Effector memory CD4-positive, alpha-beta T cell (primary cell): Measurements from ENCODE around the gene OPCML.

ENCODE experiments used
- DNase-seq, 3 donors: peaks; one replicate each; pipeline ENCODE4 v3.0.0-alpha.2; 2020
- H3K27ac ChIP-seq: 2 replicates; pipeline ENCODE4 v1.7.0; 2013; ENCODE audit warnings: mild to moderate bottlenecking, low read length, moderate library complexity; ENCODE audit not compliant: insufficient read depth, poor library complexity, severe bottlenecking
- H3K27me3 ChIP-seq: replicated peaks from 2 replicates; pipeline ENCODE4 v1.7.0; 2013; ENCODE audit warnings: mild to moderate bottlenecking, low read length; ENCODE audit not compliant: insufficient read depth, control insufficient read depth, poor library complexity, severe bottlenecking
- H3K36me3 ChIP-seq: 2 replicates; pipeline ENCODE4 v1.7.0; 2013; ENCODE audit warnings: mild to moderate bottlenecking, low read length, moderate library complexity; ENCODE audit not compliant: control insufficient read depth, insufficient read depth
- H3K4me1 ChIP-seq: 2 replicates; pipeline ENCODE4 v1.7.0; 2013; ENCODE audit warnings: low read length, mild to moderate bottlenecking; ENCODE audit not compliant: control insufficient read depth, insufficient read depth, poor library complexity, severe bottlenecking
- H3K4me3 ChIP-seq: 2 replicates; pipeline ENCODE4 v1.7.0; 2013; ENCODE audit warnings: low read length, low read depth, mild to moderate bottlenecking; ENCODE audit not compliant: insufficient read depth, poor library complexity, severe bottlenecking
- H3K9me3 ChIP-seq: 2 replicates; pipeline ENCODE4 v1.7.0; 2013; ENCODE audit warnings: mild to moderate bottlenecking, low read length, moderate library complexity; ENCODE audit not compliant: control insufficient read depth

Gene OPCML

DNA sequence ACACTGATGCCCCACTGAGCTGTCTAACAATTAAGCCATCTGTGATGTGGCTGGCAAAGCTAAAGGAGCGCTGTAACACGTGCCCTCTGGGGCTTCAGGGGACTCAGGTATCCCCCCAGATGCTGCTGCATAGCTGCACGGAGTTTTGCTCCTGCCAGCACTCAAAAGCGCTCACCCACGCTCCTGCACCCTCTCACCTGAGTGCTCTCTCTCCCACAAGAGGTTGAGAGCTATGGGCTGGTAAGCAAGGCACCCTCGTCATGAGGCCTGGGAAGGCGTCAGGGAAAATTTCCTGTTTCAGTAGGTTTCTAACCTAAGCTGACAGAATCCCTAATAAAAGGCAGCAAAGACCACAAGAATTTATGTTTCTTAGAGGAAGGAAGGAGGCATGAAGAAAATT, 850.3 kb downstream of the OPCML start:
- Histone ChIP-seq H3K27ac (no peak overlapping the region), H3K9me3 (no peaks in the 10 kb centered on the region), H3K4me3 (no peak overlapping the region), H3K4me1 (no peaks in the 10 kb centered on the region), H3K27me3 (no peaks in the 10 kb centered on the region), H3K36me3 (no peaks in the 10 kb centered on the region)
- no peak for DNase-seq

DNA sequence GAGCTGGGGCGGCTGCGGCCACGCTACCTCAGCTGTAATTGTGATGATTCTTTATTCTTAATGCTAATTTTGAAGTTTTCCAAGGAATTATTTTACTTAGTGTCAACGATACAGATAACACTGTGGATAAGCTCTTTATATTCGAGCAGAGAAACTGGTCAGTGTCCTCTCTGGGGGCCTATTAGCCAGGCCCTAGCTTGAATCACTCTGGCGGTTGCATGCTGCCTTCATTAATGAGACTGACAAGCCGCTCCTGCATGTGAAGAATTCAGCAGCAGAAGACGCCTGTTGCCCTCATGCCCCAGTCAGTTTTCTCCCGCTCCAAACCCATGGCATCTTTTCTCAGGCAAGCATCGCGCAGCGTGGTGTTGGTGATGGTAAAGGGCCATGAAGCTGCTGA, 851.7 kb downstream of the OPCML start:
- no peaks in the 10 kb centered on the region for H3K36me3 ChIP-seq
- no peaks in the 10 kb centered on the region for H3K9me3 ChIP-seq
- no peaks in the 10 kb centered on the region for H3K27me3 ChIP-seq
- H3K4me3 ChIP-seq: no peak overlapping the region
- H3K27ac ChIP-seq: no peak overlapping the region
- H3K4me1 ChIP-seq: no peaks in the 10 kb centered on the region
- no peak for DNase-seq

DNA sequence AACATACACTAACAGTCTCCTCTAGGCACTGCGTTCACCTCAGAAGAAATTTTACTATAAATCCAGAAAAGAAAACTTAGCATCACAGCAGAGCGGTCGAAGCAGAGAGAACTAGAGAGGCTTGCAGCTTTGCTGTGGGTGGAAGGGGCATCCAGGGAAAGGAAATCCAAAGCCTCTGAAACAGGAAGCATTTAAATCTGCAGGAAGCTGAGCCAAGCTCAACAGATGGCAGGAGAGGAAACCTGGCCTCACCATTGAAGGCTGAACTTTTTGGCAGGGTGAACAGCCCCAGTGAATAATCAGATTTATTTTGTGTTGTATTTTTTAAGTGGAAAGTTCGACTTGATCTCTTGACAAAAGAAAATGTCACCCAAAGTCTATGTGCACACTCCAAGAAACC, 858.1 kb downstream of the OPCML start:
- DNase-seq: no peak
- Histone ChIP-seq H3K4me1 (no peaks in the 10 kb centered on the region), H3K4me3 (no peak overlapping the region), H3K27ac (no peak overlapping the region), H3K9me3 (no peaks in the 10 kb centered on the region), H3K27me3 (no peaks in the 10 kb centered on the region), H3K36me3 (no peaks in the 10 kb centered on the region)

DNA sequence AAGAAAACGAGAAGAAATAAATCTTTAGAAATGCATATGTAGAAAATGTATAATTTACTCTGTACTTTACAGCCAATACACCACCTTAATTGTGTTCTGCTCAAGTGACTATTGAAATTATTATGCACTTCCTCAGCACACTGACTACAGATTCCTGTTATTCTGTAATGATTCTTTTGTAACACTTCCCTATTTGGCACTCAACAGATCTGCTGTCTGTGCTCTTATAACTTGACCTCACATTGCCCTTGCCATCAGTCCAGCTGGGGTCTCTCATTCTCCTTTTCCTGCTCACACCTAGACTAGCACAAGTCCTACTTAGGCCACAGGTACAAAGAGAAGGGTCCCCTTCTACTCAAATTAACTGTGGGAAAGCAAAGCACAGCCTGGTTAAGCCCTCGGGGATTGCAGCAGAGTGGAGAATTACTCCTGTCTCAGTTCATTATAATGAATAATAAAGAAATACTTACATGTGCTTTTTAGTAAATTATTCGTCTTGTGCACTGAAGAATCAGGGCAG, 860.4 kb downstream of the OPCML start:
- Histone ChIP-seq H3K4me1 (no peaks in the 10 kb centered on the region), H3K27me3 (no peaks in the 10 kb centered on the region), H3K4me3 (no peak overlapping the region), H3K27ac (no peak overlapping the region), H3K9me3 (no peaks in the 10 kb centered on the region), H3K36me3 (no peaks in the 10 kb centered on the region)
- DNase-seq: no peak

DNA sequence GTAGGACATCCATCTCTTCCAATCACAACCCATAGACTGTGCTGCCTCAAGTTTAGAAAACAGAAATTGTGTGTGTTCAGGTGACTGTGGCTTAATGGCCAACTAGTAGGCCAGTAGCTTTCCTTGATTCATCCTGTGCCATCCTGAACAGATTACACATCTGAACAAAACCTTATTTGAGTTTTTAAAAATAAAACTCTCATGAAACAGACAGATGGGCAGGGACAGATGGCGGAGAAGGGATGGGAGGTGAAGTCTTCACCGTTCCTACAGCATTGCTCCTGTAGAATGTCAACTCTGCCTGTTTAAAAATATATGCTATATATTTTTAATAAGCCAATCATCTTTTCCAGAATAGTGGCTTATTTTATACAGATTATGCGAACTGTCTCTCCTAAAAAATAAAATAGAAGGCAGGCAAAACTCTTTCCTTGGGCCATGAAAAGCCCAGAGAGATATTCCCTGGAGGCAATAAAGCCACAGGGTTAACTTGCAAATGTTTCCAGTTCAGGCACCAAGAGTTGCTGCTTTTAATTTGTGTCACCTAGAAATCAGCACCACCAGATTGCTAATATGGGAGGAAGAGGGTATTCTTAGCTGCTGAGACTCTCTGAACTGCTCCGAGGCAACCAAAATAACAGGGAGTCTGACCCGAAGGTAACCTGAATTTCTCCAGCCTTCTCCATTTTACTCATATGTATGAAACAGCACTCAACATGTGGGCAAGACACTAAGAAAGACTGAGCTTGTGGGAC, 861.2 kb downstream of the OPCML start:
- no peaks in the 10 kb centered on the region for H3K36me3 ChIP-seq
- no peaks in the 10 kb centered on the region for H3K4me1 ChIP-seq
- H3K27ac ChIP-seq: no peak overlapping the region
- no peaks in the 10 kb centered on the region for H3K9me3 ChIP-seq
- no peaks in the 10 kb centered on the region for H3K27me3 ChIP-seq
- no peak overlapping the region for H3K4me3 ChIP-seq
- DNase-seq: no peak

- H3K27ac ChIP-seq: no peak overlapping the region
- H3K9me3 ChIP-seq: no peaks in the 10 kb centered on the region
- H3K4me1 ChIP-seq: no peaks in the 10 kb centered on the region
- no peaks in the 10 kb centered on the region for H3K36me3 ChIP-seq
- no peak for DNase-seq
- no peak overlapping the region for H3K4me3 ChIP-seq
- H3K27me3 ChIP-seq: no peaks in the 10 kb centered on the region
Observed at GRCh38 chr11:132669949-132670348, 862.4 kb downstream of the OPCML start.

DNA sequence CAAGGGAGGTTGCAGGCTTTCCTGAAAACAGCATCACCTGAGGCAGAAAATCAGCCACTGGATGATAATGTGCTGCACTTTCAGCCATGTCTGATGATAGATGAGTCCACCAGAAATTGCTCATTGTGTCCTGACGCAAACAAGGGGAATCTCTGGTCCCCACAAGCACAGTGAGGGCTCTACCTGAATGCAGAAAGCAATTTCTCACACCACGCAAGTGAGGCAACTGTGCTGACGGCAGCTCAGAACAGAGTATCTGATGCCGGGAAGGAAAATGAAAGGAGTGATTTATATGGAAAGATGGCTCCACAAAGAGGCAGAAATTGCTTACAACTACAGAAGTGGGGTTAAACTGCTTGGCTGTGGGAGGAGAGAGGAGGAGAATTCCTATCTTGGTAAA, 867.1 kb downstream of the OPCML start:
- Histone ChIP-seq H3K27ac (no peak overlapping the region), H3K4me3 (no peak overlapping the region), H3K36me3 (no peaks in the 10 kb centered on the region), H3K27me3 (no peaks in the 10 kb centered on the region), H3K9me3 (no peaks in the 10 kb centered on the region), H3K4me1 (no peaks in the 10 kb centered on the region)
- DNase-seq: no peak

DNA sequence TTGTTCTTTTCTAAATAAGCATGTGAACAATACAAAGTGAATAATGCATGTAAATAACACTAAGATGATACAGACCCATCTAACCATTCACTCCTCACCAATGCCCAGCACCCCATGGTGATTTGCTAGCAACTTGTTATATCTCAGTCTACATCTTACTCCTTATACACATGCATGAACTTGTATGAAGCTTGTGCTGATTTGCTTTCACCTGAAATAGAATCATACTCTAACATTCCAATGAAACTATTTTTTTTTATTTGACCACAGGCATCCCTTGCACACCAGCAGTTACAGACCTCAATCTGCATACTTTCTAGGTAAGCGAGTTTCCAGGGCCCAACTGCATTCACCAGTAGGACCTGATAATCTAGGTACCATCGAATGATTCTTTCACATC, 873.6 kb downstream of the OPCML start:
- Histone ChIP-seq H3K27me3 (no peaks in the 10 kb centered on the region), H3K9me3 (no peaks in the 10 kb centered on the region)

GRCh38 chr11:132658004-132658403, 874.3 kb downstream of the OPCML start:
- Histone ChIP-seq H3K4me1 (no peaks in the 10 kb centered on the region), H3K36me3 (no peaks in the 10 kb centered on the region), H3K4me3 (no peak overlapping the region), H3K27me3 (no peaks in the 10 kb centered on the region), H3K9me3 (no peaks in the 10 kb centered on the region), H3K27ac (no peak overlapping the region)
- DNase-seq: no peak

More for the DNA sequence above, 873.6 kb downstream of the OPCML start:
- H3K4me1 ChIP-seq: no peaks in the 10 kb centered on the region
- no peak overlapping the region for H3K27ac ChIP-seq
- no peak for DNase-seq
- no peaks in the 10 kb centered on the region for H3K36me3 ChIP-seq
- H3K4me3 ChIP-seq: no peak overlapping the region

- Histone ChIP-seq H3K36me3 (no peaks in the 10 kb centered on the region), H3K27me3 (no peaks in the 10 kb centered on the region), H3K9me3 (no peaks in the 10 kb centered on the region), H3K4me3 (no peak overlapping the region), H3K27ac (no peak overlapping the region), H3K4me1 (no peaks in the 10 kb centered on the region)
- no peak for DNase-seq
Observed at GRCh38 chr11:132655187-132655855, 877.0 kb downstream of the OPCML start.
